HG02610 (cell line): Measurements from ENCODE around the gene LGALSL.
A peak's percentile ranks its signal among the peaks of the same experiment; 100 is the strongest.

ENCODE experiments used
- ATAC-seq: cut with Tn5 transposase; IDR thresholded peaks from one replicate; pipeline ENCODE4 v1.9.1; 2021; ENCODE audit warnings: mild to moderate bottlenecking, moderate library complexity; ENCODE audit not compliant: unreplicated experiment

LGALSL gene

DNA sequence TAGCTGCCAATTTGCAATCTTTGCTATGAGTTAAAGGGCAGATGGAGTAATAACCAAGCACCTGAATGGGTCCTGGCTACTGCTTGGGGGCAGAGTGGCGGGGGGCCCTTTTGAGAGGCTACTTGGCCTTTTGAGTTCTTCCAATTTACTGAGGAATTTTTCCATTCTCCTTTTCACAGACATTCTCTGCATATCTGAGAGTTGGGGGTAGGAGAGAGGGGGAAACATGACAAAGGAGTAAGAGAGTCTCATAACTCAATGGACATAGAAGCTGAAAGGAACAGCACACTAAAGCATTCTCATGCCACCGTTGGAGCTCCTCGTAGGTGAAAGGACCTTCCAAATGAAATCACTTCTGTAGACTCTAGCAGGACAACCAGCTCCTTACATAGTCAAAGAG is 16.1 kb downstream of the LGALSL start:
- no peak for ATAC-seq

DNA sequence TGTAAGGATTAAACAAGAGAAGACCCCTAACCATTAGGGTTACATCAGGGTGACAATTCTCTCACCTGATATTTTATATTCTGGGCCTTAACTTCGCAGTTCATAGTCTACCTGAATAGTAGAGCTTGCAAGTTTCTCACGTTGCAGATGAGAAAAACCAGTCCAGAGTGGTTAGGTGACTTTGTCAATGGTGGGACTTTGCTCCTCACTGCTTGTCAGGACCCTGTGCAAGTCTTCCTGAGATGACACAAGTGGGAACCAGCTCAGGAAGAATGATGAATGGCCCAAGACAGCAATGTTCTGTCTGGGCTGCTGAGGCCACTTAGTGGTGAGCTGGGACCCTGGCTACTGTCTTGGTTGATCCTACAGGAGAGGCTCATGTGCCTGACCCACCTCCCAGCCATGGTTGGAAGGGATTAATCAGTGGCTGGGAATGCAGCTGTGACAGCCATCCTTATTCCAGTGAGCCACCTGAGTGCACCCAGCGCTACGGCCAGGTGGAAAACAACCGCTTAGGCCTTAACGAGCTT is 16.9 kb downstream of the LGALSL start:
- ATAC-seq = no peak

DNA sequence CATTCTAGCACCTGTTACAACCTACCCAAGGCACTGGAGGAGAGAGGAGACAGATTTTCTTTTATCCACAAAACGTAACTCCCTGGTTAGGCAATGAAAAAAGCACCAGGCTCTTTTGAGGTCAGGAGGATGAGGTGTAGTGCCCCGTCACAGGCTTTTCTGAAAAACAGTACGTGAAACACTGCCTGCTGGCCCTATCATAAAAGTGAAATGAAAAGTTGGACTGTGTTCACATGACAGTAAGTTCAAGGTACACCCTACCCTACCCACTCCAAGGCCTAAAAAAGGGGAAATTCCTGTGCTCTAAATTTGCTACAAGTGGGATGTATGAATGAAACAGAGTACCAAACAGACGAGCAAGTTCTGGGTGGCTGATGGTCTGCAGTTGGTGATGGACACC is 17.6 kb downstream of the LGALSL start:
- no peak for ATAC-seq

DNA sequence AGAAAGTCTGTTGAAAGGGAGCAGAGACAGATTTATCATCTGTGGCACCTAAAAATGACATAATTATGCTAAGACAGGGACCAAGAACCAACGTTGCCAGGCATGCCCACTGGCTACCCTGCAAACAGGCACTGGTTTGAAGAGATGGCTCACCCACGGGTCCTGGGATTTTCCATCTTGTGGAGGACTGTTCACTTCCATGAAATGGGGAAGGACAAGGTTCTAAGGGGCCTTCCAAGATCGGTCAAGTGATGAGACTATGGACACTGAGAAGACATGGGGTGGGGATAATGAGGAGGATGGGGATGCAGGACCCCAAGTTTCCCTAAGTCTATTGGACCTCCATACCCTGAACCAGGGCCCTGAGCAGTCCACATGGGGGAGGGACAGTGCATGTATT is 18.9 kb downstream of the LGALSL start:
- no peak for ATAC-seq

DNA sequence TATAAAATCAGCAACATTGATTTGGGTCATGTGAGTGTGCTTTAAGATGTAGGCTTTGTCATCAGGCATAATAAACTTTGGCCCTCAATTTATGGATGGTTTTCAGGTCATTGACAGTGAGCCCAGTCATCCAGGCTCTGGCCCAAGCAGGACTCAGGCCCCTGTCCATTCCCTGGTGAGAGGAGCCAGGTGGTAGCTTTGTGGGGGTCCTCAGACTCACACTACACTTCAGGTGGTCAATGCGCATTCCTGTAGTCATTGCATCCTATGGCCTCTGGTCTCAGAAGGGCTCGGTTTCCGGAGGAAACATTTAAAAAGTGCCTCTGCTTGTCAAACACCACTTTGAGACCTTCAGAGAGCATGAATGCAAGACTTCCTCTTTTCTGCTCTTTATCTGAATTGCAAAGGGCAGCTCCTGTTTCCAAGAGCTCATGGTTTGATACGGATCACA is 20.2 kb downstream of the LGALSL start:
- ATAC-seq = peak; percentile 61

DNA sequence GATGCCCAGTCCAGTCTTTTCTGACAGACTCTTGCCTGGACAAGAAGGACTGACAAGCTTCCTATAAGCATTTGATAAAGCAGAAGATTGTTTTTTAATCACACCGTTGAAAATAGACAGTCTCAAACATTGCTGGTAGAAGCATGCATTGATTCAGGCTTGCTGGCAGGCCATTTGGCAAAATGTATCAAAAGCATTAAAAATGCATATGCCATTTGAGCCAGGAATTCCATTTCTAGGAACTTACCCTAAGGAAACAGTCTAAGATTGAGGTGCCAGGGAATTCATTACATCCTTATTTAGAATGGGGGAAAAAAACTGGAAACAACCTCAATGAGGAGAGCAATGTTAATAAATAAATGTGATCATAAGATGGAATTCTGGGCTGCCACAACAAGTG is 20.7 kb downstream of the LGALSL start:
- no peak for ATAC-seq

DNA sequence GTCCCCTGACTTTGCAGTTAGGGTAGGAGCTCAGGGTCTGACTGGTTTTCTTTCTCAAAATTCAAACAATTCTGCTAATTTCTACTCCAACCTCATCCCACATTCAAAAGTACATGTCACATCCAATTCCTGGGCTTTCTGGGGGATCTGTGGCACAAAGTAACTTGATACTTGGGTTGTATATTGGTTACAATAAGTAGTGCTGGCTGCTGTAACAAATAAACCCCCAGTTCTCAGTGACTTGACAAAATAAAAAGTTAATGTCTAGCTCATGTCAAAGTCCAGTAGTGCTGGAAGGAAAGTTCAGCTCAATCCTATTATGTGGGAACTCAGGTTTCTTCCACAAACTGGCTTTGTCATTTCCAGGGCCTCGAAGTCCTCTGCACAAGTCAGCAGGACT is 23.1 kb downstream of the LGALSL start:
- ATAC-seq = no peak

DNA sequence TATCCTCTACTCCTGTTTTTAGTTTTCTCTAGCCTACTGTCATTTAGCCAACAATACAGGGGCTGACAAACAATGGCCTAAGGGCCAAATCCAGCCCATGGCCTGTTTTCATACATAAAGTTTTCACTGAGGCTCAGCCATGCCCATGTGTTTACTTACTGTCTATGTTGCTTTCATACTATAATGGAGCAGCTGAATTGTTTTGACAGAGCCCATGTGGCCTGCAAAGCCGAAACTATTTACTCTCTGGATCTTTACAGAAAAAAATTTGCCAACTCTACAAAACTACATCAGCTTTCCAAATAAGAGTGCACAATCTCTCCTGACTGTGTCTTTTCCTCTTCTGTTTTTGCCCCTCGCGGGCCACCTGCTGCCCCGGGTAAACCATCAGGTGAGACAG is 24.0 kb downstream of the LGALSL start:
- ATAC-seq = no peak

DNA sequence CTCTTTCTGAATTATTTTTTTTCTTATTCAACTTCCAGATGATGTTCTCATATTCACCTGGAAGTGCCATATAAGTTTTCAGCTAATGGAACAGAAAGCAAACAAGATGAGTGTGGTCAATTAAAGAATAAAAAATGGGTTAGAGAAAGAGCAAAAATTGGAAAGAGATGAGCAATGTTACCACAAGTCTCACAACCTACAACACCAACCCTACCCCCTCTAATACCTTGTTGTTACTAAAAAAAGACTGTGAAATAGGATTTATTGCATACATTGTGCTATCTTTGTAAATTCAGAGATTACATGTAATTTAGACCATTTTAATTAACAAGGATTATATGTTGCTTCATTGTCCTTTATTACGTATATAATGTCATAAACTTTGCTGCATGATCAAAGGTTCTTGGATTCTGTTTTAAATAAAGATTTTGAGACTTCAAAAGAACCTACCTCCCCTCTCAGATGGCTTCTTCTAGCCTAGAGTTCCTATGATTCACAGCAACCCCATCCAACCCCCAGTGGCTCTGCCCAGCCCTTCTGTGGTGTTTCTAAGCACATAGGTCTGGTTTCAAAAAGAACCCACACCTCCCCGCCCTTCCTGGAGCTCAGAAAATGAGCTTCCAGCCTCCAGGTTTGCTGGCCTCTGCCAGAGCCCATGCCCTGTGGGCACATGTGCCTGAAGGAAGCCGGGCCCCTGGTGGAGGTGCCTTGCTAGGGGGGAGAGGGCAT is 24.7 kb downstream of the LGALSL start:
- ATAC-seq = no peak

DNA sequence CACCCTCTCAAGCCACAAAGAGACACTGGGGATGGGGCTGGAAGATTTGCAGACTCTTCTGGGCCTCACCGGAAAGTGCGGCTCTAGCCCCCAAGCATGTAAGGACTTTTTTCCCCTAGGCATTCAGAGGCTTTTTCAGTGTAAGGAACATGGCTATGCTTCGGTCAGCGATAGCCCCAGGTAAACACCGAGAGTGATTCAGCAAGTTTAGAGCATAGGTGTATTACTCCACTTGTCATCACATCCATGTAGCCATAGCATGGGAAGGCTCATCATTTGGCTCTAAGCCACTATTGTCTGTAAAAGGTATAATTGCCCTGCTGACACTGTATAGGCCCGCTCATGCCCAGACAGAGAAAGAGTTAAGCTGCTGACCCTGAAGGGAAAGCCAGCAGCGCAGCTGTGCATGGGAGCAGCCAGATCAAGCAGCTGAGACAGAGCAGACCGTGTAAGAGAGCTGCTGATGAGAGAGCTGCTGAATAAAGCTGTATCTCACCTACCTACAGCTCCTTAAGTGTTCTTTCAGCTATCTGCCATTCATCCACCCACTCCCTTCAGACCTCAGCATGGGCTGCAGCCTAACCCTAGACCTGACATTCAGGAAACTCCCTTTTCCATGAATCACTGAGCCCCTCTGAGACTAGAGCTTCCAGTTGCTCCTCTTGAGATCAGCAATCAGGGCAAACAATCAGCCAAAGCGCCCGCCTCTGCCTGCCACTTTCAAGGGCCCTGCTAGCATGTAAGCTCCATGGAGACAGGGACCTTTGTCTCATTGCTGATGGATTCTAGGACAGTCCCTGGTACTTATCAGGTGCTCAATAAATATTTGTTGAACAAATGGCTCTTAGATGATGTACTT is 25.5 kb downstream of the LGALSL start:
- ATAC-seq = no peak

DNA sequence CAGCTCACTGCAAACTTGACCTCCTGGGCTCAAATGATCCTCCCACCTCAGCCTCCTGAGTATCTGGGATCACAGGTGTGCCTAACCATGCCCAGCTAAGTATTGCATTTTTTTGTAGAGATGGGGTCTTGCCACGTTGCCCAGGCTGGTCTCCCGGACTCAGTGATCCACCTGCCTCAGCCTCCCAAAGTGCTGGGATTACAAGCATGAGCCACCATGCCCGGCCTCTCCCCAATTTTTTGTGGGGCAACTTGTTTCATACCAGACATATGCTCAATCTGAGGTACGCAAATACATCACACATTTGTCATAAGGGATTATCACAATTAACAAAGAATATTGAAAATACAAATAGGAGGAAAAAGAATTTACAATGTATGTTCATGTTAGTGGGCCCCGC is 27.7 kb downstream of the LGALSL start:
- ATAC-seq = no peak

DNA sequence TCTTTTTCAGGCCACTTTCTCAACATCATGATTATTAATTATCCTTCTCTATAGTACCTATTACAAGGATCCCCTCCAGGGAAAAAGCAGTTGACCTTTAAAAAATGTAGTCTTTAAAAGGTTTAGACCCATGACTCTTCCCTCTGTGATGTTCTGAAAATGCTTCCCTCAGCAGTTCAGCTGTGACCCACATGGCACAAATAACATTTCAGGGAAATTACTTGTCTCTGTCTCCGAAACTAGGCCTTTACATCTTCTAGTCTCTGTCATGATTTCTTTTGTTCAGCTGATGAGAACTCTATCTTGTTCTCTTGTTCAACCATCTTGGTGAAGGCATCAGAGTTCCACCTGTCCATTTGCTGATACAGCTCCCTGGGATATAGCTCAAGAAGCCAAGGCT is 28.3 kb downstream of the LGALSL start:
- ATAC-seq = no peak

DNA sequence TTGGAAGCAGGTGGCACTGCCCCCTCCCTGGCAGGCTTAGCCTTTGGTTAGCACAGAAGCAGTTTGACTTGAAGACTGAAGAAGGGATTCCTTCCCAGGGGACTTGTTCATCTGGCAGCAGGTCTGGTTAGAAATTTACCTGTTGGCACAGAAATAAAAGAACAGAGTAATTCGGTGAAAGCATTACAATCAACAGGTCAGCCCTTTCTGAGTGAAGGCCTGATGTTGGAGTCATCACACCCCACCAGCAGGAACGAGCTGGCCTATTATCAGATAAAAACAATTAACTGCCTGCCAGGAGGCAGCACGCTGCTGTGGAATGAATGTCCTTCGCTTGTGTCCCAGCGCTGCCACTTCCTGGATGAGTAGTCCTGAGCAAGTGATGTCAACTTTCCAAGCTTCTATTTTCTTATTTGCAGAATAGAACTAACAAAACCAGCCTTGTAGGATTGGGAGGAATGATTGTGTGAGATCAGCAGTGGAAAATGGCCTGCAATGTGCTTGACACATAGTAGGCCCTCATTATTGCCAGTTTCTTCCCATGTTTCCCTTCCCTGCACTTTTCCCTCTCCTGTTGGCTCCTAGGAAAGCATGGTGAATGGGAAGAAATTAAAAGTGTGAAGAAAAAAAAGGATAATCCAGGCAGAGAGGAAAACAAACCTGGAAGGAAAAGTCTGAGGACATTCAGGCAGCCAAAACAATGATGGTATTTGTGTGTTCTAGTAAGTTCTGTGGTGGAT is 29.0 kb downstream of the LGALSL start:
- ATAC-seq = no peak

DNA sequence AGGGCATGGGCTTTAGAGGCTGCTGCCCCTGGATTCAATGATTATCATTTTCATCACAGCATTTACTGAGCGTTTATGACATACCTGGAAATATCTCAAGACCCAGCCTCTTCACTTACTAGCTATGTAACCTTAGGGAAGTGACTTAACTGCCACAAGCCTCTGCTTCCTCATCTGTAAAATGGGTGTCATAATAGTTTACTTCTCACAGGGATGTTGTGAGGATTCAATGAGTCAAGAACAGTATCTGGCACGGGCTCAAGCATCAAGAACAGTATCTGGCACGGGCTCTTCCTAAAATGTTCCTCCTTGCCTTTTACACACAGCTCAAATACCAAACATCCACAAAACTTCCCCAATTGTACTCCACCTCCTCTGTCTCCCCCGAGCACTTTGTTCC is 31.4 kb downstream of the LGALSL start:
- no peak for ATAC-seq

DNA sequence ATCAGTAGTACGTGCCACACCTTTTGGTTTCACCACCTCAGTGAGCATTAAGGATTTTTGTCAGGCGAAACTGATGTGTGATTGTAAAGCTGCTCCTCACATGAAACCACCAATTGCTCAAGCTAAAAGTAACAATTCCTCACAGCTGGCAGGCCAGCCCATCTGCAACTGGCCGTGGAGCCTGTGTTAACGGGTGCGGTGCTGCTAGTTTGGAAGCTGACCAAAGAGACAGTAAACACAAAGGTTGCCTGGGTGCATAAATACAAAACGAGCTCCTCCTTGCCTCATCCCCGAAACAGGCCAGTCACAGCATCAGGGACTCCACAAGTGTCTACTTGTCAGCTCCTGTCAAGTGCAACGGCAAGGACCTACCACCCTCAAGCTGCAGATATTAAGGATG is 32.0 kb downstream of the LGALSL start:
- no peak for ATAC-seq

DNA sequence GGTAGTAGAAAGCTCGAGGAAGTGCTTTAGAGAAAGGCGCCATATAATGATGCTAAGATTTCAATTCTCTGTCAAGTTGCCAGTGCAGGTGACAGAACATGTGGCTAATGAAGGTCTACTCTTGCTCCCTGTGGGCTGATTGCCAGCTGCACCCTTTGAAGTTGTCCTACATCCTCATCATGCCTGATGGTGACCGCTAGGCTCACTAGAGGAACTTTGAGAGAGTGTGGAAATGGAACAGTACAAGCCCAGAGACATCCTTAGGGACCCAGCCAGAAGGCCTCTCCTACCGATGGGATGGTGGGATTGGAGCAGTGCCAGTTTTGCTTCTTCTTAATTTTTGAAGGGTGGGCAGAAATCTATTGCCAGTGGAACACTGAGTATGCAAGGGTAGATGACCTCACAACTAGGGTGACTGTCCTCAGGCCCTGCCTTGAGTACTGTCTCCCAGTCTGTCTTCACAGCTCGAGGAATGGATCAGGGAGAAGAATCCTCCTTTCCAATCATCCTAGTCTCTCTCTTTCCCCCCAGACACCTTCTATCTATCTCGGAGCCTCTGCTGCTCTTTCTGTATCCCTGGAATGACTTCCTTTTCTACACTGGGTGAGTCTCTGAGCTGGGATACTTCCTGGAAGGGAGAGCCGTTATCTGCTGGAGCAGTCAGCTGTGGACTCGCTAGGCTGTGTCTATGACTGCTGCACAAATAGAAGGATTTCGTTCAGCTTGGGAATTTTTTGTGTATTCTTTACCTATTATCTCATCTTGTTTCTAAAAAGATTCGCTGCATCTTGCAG is 33.5 kb downstream of the LGALSL start:
- ATAC-seq = no peak

DNA sequence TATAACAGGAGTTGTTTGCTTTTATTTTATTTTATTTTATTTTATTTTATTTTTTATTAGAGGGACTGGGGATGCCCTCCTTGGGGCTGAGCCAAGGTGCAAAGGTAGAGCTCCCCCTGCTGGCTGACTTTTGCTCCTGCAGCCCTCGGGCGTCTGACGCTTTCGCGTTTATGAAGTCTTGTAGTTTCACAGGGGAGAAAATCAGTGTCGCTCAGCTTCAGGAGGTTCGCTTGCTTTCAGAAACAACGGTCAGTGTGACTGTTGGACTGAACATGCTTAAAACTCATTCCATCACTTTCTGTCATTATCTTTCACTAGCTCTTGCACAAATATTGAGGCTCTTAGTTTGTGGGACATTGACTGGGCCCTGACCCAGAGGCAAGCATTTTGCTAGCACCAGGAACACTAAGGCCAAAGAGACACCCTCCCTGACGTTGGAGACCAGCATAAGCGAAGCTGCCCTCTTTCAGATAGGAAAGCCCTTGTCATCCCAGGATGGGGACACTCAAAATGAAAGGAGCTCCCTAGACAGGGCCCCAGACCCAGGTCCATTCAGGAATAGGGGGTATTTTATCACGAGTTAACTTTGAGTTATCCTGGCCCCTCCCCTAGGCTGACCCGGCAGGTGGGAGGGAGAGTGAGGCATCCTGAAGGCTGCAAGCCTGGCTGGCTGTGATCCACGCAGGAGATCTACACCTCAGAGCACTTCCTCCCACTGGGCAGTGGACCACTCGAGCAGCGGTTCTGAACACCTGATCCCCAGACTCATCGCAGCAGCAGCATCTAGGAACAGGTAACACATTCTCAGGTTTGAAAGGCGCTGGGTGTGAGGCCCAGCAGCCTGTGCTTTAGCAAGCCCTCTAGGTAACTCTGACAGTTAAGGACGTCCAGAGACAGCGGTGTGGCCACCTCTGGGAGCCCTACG is 34.4 kb downstream of the LGALSL start:
- peak; percentile 61 for ATAC-seq

DNA sequence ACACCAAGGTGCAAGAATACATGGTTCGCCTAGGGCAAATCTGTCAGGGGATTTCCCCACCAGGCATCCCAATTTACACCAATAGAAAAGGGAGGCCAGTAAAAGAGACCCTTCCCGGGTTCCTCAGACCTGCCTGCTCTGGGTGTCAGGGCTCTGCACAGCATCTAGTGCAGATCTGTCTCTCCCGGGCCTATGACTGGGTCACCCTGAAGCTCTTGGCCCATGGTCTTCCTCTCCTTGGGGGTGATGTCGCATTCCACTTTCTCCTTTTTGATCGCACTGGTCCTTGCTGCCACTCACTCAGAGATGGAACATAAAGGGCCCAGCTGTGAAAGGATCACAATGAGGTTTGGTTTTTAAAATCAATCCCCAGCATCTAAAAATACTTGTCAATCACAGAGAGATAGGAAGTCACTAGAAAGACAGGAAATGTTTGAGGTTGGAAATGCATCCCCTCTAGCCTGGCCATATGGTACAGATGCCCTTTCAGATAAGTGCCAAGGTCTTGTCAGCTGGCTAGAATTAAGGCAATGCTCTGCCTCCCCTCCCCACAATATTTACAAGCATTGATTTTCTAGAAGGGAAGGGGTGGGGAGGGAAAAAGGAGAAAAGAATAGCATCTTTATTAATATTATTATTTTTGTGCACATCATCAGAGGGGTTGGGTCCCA is 35.3 kb downstream of the LGALSL start:
- no peak for ATAC-seq

DNA sequence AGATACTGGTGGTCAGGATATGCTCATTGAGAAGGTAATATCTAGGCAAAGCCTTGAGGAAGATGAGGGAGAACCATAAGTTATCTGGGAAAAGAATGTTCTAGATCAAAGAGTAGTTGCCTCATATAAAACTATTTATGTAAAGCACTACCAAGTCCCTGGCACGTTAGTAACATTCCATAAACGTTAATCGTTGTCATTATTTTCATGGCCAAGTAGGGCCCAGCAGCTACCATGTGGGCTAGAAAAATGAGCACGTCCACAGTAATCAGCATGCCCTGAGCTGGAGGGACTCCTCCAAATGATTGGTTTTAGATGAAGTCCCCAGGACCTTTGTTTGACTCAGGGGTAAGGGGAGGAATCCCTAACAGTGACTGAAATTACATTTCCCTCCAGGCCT is 37.5 kb downstream of the LGALSL start:
- no peak for ATAC-seq
